Hepatocyte (in vitro differentiated cells): ENCODE data around the gene PPP1R27.

Experiments
- EZH2 ChIP-seq: fragments of 200-600 bp; sonication (generic); IDR thresholded peaks from 2 replicates; pipeline ENCODE4 v1.6.1; 2016; ENCODE audit warnings: antibody characterized with exemption, mild to moderate bottlenecking, borderline replicate concordance
- EZH2phosphoT487 ChIP-seq: fragments of 200-600 bp; sonication (generic); IDR thresholded peaks from one replicate; pipeline ENCODE4 v1.6.1; 2018; ENCODE audit warnings: antibody characterized with exemption, mild to moderate bottlenecking, low read depth, moderate library complexity; ENCODE audit not compliant: unreplicated experiment, severe bottlenecking
- TF ChIP-seq, protein P1 (sequence below): fragments of 200-600 bp; sonication (generic); IDR thresholded peaks from 2 replicates; pipeline ENCODE4 v1.5.1; 2016; ENCODE audit warnings: antibody characterized with exemption, mild to moderate bottlenecking; ENCODE audit not compliant: poor library complexity

DNA sequence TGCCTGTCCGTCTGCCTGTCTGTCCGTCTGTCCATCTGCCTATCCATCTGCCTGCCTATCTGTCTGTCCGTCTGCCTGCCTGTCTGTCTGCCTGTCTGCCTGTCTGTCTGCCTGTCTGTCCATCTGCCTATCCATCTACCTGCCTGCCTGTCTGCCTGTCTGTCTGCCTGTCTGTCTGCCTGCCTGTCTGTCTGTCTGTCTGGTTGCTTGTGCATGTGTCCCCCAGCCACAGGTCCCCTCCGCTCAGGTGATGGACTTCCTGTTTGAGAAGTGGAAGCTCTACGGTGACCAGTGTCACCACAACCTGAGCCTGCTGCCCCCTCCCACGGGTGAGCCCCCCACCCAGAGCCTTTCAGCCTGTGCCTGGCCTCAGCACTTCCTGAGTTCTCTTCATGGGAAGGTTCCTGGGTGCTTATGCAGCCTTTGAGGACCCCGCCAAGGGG lies 25.3 kb downstream of the PPP1R27 start:
- TF ChIP-seq EZH2 (no peak), EZH2phosphoT487 (no peak)
- TF ChIP-seq, protein P1, sequence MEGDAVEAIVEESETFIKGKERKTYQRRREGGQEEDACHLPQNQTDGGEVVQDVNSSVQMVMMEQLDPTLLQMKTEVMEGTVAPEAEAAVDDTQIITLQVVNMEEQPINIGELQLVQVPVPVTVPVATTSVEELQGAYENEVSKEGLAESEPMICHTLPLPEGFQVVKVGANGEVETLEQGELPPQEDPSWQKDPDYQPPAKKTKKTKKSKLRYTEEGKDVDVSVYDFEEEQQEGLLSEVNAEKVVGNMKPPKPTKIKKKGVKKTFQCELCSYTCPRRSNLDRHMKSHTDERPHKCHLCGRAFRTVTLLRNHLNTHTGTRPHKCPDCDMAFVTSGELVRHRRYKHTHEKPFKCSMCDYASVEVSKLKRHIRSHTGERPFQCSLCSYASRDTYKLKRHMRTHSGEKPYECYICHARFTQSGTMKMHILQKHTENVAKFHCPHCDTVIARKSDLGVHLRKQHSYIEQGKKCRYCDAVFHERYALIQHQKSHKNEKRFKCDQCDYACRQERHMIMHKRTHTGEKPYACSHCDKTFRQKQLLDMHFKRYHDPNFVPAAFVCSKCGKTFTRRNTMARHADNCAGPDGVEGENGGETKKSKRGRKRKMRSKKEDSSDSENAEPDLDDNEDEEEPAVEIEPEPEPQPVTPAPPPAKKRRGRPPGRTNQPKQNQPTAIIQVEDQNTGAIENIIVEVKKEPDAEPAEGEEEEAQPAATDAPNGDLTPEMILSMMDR, result no peak
